Activated CD8-positive, alpha-beta memory T cell treated with anti-CD3 and anti-CD28 coated beads, Interleukin-2, amount 50 U/mL, for 48 hours (primary cell): Measurements from ENCODE around the gene SRSF2.
"Not testable (repeated sequence)": the region's sequence is repeated elsewhere in the genome, so short reads cannot be mapped to it uniquely, and the experiment has no call there.

Source experiments
- DNase-seq: peaks from one replicate; pipeline ENCODE4 v3.0.0-alpha.2; 2020

The SRSF2 gene, protein sequence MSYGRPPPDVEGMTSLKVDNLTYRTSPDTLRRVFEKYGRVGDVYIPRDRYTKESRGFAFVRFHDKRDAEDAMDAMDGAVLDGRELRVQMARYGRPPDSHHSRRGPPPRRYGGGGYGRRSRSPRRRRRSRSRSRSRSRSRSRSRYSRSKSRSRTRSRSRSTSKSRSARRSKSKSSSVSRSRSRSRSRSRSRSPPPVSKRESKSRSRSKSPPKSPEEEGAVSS

DNA sequence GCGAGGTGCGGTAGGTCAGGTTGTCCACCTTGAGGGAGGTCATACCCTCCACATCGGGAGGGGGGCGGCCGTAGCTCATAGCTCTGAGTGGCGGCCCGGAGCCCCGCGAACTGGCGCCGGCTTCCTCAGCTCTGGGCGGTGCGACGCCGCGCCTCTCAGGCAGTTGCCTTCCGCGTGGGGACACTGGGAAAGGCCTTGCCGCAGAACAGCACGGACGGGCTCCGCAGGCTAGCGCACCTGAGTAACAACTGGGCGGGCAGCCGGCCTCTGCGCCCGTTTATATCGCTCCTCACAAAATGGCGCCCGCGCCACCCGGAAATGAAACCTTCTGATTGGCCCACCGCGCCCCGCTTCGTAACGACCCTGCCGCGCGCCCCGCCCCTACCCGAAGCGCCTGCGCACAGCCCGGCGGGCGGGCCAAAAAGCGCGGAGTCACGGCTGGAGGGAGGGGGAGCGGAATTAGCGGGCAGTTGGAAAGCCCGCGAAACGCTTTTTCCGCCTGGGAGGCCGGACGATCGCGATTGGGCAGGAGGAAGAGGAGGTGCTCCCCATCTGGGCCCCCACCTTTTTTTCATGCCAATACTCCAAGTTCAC is at the start of gene SRSF2:
Gene SRSF2 (minus strand): TSS at position 250 of the 594 bp plus-strand sequence. CDS start 171 bp downstream, at position 79.
- DNase-seq, result peak; percentile 99

DNA sequence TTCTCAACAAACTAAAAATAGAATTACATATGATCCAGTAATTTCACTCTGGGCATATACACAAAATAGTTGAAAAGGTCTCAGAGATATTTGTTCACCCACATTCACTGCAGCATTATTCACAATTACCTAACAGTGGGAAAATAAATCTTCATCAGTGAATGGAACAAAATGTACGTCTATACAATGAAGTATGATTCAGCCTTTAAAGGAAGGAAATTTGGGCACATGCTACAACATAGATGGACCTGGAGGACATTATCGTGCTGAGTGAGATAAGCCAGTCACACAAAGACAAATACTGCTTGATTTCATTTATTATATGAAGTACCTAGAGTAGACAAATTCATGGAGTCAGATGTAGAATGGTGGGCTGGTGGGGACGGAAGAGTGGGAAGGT is 47.8 kb upstream of the SRSF2 start:
- no peak for DNase-seq

DNA sequence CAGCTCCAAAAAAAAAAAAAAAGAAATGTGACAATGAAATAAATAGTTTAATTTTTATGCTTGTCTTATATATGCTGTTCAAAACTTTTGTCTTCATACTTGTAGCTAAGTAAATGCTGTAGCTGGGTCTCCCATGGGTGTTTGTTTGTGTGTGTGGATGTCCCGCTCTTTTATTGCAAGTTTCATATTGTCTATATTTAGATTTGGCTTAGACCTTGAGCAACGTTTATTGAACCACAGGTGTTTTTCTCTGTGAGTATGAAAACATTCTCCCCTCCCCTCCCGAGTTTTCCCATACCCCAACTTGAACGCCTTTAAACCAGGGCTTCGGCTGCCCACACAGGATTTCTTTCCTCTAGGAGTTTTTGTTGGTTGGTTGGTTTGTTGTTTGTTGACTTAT is 46.0 kb upstream of the SRSF2 start:
- DNase-seq, result no peak

DNA sequence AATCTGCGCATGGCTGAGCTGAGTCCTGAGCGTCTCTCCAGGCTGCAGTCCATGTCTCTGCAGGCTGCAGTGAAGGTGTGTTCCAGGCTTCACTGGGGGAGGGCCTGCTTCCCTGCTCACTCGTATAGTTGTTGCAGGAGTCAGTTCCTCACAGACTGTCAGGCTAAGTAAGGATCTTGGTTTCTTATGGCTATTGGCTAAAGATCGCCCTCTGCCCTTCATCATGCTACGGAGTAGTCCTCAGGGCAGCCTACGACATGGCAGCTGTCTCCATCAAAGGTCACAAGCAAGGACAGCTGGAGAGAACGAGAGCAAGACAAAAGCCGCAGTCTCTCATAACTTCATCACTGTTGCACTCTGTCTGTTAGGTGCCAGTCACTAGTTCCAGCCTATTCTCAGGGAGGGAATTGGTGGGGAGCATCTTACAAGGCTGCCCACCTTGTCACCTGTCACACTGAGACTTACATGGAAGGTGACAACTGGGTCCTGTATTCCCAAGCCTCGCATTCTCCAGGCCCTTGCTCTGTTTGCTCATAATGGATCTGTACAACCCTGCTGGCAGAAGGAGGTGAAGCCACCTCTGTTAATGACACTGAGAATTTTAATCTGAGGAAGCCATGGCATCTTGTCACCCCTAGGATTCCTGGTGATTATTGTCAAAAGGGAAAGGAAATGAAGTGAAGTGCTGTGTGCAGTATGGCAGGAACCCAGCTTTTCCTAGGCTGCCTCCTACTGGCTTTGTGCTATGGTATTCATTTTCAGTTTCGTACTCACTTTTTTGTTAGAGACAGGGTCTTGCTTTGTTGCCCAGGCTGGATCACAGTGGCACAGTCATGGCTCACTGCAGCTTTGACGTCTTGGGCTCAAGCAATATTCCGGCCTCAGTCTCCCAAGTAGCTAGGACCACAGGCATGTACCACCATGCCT is 44.2 kb upstream of the SRSF2 start:
- no peak for DNase-seq

DNA sequence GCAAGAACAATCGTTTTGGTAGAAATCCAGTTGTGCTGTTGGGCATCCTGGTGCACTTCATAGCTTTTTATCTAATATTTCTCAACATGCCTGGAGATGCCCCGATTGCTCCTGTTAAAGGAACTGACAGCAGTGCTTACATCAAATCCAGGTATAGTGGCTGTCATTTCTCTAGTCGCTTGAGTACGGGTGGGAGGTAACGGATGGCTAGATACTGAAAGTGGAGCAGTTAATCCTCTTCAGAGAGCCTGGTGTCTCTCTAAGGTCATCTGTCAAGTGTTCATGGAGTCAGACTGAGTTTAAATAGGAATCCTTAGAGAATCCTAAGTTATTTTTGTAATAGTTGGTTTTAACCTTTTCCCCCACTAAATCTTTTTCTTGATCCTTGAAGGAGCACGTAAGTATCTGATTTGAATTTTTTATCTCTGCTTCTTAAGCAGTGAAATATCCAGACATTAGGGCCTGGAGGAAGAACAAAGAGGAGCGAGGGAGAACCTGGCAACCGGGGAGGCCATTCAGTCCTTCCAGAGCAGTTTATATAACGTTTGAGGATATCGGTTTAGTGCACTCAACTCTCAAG is 38.0 kb upstream of the SRSF2 start:
- DNase-seq, result no peak

DNA sequence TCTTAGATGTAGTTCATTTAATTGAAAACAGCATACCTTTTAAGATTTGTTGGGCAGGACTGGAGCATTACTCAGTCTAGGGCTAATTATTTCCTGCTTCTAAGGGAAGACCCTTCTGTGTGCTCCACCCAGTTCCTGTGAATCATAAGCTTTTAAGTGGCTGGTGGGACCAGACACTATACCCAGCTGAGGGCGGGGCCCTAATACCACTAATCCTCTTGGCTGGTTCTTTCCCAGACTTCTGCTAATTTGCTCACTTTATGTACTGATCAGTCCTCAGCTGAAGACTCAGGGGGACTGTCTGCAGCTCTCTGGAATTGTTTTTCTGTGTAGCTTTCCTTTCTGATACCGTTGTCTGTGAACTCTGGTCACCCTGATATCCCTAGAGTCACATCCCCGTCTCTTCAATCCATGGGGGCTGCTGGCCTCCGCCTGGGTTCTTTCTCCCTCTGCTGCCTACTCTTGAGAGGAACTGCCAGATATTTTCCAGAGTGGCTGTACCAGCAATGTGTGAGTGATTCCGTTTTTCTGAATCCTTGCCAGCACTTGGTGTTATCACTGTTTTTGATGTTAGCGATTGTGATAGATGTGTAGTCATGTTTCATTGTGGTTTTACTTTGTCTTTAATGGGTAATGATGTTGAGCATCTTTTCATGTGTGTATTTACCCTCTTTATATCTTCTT is 35.9 kb upstream of the SRSF2 start:
- peak; percentile 61 for DNase-seq

DNA sequence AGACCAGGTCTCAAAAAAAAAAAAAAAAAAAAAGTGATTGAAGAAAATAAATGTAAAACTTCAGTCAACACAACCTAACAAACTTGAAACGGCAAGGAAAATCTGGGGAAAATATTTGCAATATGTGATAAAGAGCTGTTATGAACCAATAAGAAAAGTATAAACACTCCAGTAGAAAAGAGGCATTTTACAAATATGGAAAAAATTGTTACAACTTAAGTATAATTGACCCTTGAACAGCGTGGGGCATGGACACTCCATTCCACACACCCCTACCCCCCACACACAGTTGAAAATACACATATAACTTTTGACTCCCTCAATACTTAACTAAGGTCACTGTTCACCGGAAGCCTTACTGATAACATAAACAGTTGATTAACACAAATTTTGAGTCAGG is 21.4 kb upstream of the SRSF2 start:
- no peak for DNase-seq

DNA sequence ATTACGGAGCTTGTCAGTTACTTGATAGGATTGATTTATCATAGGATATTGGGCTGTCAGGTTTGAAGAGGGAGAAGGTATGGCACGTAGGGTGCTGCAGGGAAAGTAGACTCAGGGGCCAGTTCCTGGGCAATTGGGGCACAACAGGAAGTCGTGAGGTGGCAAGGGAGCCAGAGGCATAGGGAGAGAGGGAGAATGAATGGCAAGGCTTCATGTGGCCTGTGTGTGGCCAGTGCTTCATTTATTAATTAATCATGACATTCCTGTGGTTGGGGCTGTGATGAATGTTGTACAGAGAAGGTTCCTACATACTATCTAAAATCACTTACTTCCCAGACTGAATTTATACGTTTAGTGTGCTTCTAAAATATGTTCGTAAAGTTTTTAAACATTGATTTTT is 20.1 kb upstream of the SRSF2 start:
- no peak for DNase-seq

DNA sequence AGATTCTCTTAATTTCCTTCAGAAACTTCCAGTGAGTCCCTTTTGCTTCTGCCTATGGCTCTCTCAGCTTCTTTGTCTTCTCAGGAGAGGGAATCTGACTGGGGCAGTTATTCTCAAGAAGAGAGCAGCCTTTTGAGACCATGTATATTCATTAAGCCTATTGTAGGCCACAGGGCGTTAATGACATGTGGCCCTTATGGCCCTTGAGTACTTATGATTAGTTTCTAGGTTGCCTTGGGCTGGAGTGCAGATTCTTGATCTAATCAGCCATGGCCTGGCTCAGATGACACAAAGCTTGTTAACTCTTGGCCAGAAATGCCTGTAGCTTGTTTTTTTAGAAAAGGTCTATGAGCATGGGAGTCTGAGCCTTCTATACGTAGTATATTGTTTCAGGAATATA is 18.2 kb upstream of the SRSF2 start:
- DNase-seq, result no peak

DNA sequence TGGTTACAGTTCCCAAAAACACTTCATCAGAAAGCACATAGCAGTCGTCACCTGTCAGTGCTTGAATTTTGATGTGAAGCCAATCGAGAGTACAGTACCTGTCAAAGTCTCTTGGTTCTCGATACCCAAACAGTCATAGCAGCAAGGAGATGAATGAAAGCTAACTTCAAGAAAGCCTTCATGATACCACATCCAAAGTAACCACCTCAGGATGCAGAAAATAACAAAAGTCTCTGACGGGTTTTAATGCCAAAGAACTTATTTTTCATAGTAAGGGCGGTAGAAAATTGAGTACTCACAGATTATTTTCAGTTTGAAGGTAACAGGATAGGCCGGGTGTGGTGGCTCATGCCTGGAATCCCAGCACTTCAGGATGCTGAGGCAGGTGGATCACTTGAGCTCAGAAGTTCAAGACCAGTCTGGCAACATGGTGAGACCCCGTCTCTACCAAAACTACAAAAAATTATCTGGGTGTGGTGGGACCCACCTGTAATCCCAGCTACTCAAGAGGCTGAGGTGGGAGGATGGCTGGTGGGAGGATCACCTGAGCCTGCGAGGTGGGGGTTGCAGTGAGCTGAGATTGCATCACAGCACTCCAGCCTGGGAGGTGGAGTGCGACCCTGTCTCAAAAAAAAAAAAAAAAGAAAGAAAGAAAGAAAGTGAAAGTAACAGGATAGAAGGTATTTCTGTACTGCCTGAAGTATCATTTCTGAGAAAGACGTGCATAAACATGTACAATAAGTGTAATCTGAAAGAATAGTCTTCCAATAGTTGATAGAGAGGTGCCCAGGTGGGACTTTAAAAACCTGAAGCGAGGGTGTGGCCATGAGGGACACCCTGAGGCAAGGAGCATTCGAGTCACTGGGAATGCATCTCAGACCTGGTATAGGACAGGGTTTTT is 16.2 kb upstream of the SRSF2 start:
- DNase-seq, result no peak

DNA sequence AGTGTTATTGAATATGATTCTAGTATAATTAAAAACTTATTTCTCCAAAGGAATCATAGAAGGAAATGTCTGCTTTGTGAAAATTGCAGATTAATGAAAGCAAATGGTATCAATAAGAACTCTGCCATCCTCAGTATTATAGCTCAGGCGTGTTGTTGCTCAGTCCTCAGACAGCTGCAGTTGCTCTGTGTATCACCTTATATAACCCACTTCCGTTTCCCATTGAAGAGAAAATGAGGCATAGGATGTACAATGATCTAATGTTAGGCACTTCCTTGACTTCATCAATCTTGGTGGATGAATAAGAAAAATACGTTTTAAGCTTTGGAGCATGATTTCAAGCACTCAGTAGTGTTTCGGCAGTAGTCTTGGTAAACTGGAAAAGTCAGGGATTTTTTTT is 14.9 kb upstream of the SRSF2 start:
- DNase-seq, result no peak

DNA sequence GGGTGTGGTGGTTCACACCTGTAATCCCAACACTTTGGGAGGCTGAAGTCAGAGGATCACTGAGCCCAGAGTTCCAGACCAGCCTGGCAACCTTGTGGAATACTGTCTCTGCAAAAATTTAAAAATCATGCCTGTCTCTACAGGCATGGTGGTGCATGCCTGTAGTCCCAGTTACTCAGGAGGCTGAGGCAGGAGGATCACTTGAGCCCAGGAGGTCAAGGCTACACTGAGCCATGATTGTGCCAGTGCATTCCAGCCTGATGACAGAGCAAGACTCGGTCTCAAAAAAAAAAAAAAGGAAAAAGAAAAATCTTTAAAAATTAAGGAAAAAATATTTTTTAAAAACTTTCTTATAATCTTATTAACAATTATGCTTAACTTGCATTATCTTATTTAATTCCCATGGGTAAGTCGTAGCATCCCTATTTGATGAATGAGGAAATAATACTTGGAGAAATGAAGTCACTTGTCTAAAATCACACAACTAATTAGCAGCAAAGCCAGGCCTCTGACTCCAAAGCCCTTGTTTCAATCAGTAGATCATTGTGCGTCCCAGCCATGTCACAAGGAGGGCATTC is 14.4 kb upstream of the SRSF2 start:
- no peak for DNase-seq

DNA sequence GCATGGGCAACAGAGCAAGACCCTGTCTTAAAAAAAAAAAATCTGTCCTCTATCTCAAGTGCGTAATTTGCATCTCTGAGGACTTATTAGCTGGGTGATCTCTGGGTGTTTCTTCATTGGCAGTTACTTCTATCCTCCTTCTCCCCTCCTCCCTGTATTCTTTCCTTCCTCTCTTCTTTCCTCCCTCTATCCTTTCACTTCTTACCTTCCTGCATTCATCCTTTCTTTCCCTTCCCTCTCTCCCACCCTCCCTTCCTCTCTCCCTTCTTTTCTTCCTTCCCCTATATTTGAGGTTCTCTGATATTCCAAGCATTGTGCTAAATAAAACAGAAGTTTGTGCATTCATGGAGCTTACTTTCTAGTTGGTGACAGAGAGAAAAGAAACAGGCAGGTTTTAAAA is 11.5 kb upstream of the SRSF2 start:
- no peak for DNase-seq

DNA sequence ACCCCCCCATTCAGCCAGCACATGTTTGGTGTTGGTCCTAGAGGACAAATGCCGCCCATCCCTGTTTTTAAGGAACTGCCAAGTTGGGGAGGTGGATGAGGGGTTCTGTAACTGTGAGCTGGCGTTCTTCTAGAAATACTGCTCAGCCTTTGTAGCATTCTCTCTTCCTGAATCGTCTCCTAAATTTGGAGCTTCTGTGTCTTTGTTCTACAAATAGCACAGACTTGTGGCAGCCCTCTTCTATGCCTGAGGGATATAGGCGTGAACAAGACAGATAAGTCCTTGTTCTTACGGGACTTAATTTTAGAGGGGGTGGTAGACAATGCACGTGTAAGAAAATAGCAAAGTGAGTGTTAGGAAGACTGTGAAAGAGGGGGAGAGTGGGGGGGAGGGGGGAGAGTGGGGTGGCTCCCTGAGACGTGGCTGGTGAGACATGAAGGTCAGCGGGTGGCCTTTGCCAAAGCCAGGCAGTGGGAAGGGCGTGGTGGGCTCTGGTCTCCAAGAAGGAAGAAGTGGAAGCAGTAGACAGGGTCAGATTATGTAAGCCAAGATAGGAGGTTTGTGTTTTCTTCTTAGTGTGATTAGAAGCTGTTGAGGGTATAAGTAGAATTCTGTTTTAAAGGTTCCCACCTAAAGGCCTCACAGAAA is 10.7 kb upstream of the SRSF2 start:
- DNase-seq, result no peak

DNA sequence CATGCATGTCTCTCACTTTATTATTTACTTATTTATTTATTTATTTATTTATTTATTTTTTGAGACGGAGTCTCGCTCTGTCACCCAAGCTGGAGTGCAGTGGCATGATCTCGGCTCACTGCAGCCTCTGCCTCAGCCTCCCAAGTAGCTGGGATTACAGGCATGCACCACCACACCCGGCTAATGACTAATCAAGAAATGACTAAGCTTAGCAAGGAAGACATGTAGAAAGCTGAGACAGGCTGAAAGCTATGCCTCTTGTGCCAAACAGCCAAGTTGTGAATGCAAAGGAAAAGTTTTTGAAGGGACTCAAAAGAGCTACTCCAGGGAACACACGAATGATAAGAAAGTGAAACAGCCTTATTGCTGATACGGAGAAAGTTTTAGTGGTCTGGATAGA is 8.7 kb upstream of the SRSF2 start:
- DNase-seq, result not testable (repeated sequence)

DNA sequence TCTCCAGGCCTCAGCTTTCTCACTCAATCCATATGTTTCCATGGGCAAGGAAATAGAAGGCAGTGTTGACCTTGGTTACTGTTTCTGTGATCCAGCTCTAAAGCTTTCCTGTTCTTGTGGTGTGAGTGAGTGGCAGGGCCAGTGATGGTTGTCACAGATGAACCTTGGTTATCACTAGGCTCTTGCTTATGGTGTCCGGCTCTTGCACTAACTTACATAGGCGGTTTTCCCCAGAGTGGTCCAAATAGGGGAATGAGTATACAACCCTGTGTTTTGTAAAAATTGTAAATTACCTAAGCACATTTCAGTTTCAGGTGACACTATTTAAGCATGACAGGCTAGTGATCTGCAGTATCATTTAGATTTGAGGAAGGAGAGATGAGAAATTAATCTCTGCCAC is 7.6 kb upstream of the SRSF2 start:
- no peak for DNase-seq

DNA sequence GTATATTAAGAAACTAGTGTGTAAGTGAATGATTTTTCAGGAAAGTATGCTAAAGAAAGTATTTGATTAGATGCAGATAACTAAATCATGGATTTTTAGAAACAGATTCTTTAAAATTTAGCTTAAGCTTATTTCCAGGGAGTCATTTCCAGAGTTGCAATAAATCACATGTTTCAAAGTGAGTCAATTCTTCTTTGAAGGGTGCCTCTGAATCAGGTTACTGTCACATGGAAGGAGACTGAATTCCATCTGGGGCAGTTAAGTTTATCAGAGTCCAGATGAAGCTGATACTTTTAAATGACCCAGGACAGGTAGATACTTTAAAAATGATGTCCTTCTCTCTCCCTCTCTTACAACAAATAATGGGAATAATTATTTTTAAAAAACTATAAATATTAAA is 5.8 kb upstream of the SRSF2 start:
- no peak for DNase-seq

DNA sequence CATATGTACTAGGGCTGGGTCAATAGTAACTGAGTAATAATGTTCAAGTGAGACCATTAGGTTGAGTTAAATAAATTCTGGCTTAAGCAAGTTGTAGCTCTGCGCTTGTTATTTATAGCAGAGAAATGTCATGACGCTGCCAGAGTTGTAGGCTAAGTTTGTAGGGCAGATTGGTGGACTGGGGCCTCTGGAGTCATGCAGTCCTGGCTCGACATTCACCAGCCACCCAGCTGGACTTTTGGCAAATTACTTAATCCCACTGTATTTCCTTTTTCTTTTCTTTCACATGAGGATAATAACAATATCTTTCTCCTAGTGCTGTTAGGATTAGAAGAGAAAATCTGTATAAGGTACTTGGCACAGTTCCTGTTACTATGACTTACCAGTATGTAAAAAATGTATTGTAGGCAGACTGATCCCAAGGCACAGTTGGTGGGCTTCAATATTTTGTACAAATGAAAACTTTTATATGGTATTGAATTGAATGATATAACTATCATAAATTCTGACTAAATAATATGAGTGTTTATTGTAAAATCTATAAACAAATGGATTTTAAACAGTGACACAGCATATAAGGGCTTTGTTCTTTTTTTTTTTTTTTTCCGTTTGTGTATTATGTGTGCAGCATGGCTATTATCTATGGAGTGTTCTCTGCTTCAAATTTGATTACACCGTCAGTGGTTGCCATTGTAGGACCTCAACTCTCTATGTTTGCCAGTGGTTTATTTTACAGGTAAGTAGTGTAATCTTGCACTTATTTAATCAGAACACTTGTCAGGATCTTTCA is 3.4 kb upstream of the SRSF2 start:
- DNase-seq, result no peak

DNA sequence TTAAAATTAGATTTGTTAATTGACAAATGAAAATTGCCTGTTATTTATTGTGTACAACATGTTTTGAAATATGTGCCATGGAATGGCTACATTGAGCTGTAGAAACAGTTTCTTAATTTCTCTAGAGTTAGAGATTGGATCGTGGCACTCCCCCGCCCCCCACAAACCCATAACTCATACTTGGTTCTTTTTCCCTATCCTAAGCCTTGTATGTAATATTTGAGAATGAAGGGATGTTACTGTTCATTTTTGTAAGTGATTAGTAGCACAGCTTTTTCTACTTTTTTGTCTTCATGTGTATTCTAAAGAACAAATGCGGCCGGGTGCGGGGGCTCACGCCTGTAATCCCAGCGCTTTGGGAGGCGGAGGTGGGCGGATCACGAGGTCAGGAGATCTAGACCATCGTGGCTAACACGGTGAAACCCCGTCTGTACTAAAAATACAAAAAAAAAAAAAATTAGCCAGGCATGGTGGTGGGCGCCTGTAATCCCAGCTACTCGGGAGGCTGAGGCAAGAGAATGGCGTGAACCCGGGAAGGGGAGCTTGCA is 2.5 kb upstream of the SRSF2 start:
- DNase-seq, result not testable (repeated sequence)

DNA sequence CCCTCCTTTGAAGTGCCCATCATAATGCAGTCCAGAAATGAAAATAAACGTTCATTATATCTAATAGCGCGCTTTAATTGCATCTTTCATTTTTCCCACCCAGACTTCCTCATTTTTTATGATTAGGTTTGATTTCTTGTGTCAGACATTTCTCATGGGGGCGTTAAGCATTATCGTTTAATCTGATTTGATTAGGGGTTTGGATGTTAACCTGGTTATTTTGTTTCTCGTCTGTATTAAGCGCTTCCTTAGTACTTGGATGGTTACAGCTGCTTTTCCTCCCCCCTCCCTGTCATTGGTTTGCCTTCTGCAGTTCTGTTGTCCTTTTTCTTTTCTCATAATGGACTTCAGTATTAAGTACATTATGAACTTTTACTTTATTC is 1.3 kb upstream of the SRSF2 start:
- DNase-seq, result no peak
